ENCODE measurements around the gene CHRDL1.

- no peak for TF ChIP-seq GATA2 (IDR thresholded peaks at IDR 0.05; ENCODE audit: low read depth, low read length)
- no peak for TF ChIP-seq GATA3 (IDR thresholded peaks at IDR 0.05; ENCODE audit: low read depth, low read length)
Observed at GRCh38 chrX:110746014-110746413, 49.6 kb downstream of the CHRDL1 start.
